Measurements from ENCODE around the gene PCK1. TPM values are rescaled to one million over a fixed set of nuclear protein-coding genes. Genes with fewer than 3 reads are reported as not detected.

The PCK1 gene
- total RNA-seq, 1 experiment from 2014 or later: 0.21 TPM

- ChIA-PET POLR2A (interaction anchor here (0.7 kb wide), 1 partner anchor 597 kb away, joined by 6 read pairs; no protein-coding TSS in a partner anchor), CTCF (interaction anchor here (0.6 to 0.7 kb wide), 2 partner anchors 12 to 577 kb away, joined by 4 to 5 read pairs; no protein-coding TSS in a partner anchor)
- in situ Hi-C loops (cut with HindIII; ENCODE audit: low pct_unique_long_range_greater_than_20kb, low sequenced_read_pairs): no loop called here
- H3K9me3 ChIP-seq (ENCODE audit: control insufficient read depth, insufficient read depth, low read depth, low read length): no peaks in the 10 kb centered on the region
- DNase-seq (ENCODE audit: low read depth, low spot score) (no peak), ATAC-seq (no peak)
- no peaks in the 10 kb centered on the region for H3K4me1 ChIP-seq (ENCODE audit: control insufficient read depth, insufficient read depth, low read length)
- TF ChIP-seq TCF7L2 (IDR thresholded peaks at IDR 0.05; ENCODE audit: low read depth, low read length): no peak
- no peak for TF ChIP-seq SIN3A (IDR thresholded peaks at IDR 0.05; ENCODE audit: borderline replicate concordance, insufficient read depth, low read depth, low read length)
- no peak for TF ChIP-seq REST (IDR thresholded peaks at IDR 0.05; ENCODE audit: insufficient read depth in 1 of 2, low read depth in 2 of 2, low read length in 1 of 2)
- no peak for TF ChIP-seq POLR2AphosphoS5 (IDR thresholded peaks at IDR 0.05; ENCODE audit: low read depth, low read length)
- TF ChIP-seq CTCF (IDR thresholded peaks at IDR 0.05): no peak
- H3K36me3 ChIP-seq (ENCODE audit: control insufficient read depth, insufficient read depth, low read length): no peaks in the 10 kb centered on the region
- intact Hi-C loops (cut with micrococcal nuclease; ENCODE audit: unreplicated experiment): no loop called here
- no TSS peak for BruUV-seq (replicated peaks)
- H3K27ac ChIP-seq (ENCODE audit: low read length): no peak overlapping the region
- H3K4me3 ChIP-seq (ENCODE audit: low read depth in 2 of 2, low read length in 2 of 2): no peak overlapping the region
- H3K27me3 ChIP-seq (ENCODE audit: control insufficient read depth, insufficient read depth, low read length): no peaks in the 10 kb centered on the region
Measured at GRCh38 chr20:57603120-57603519, 42.2 kb downstream of the PCK1 start.

GRCh38 chr20:57605045-57605444 lies 44.1 kb downstream of the PCK1 start:
- Histone ChIP-seq H3K4me3 (ENCODE audit: low read depth in 2 of 2, low read length in 2 of 2) (no peak overlapping the region), H3K27ac (ENCODE audit: low read length) (no peak overlapping the region), H3K9me3 (ENCODE audit: control insufficient read depth, insufficient read depth, low read depth, low read length) (no peaks in the 10 kb centered on the region), H3K27me3 (ENCODE audit: control insufficient read depth, insufficient read depth, low read length) (no peaks in the 10 kb centered on the region), H3K4me1 (ENCODE audit: control insufficient read depth, insufficient read depth, low read length) (no peaks in the 10 kb centered on the region), H3K36me3 (ENCODE audit: control insufficient read depth, insufficient read depth, low read length) (no peaks in the 10 kb centered on the region)
- no peak for DNase-seq (ENCODE audit: low read depth, low spot score)
- in situ Hi-C loops (cut with HindIII; ENCODE audit: low pct_unique_long_range_greater_than_20kb, low sequenced_read_pairs): no loop called here
- POLR2A ChIA-PET: no interaction called here
- CTCF ChIA-PET: no interaction called here
- no peak for TF ChIP-seq POLR2AphosphoS5 (IDR thresholded peaks at IDR 0.05; ENCODE audit: low read depth, low read length)
- TF ChIP-seq TCF7L2 (IDR thresholded peaks at IDR 0.05; ENCODE audit: low read depth, low read length): no peak
- TF ChIP-seq REST (IDR thresholded peaks at IDR 0.05; ENCODE audit: insufficient read depth in 1 of 2, low read depth in 2 of 2, low read length in 1 of 2): no peak
- no peak for TF ChIP-seq CTCF (IDR thresholded peaks at IDR 0.05)
- no peak for TF ChIP-seq SIN3A (IDR thresholded peaks at IDR 0.05; ENCODE audit: borderline replicate concordance, insufficient read depth, low read depth, low read length)
- no TSS peak for BruUV-seq (replicated peaks)
- intact Hi-C loops (cut with micrococcal nuclease; ENCODE audit: unreplicated experiment): no loop called here
- no peak for ATAC-seq

All from Panc1 (cell line).